GM15510 (cell line): ENCODE data around the gene CCT8L2.
"Not testable (repeated sequence)": the region's sequence is repeated elsewhere in the genome, so short reads cannot be mapped to it uniquely, and the experiment has no call there.

ENCODE experiments used
- POLR2A ChIP-seq: IDR thresholded peaks from 3 replicates; pipeline ENCODE4 v1.6.1; 2011; ENCODE audit warnings: borderline replicate concordance; ENCODE audit not compliant: insufficient read length; ENCODE audit errors: extremely low read depth

CCT8L2 gene, protein sequence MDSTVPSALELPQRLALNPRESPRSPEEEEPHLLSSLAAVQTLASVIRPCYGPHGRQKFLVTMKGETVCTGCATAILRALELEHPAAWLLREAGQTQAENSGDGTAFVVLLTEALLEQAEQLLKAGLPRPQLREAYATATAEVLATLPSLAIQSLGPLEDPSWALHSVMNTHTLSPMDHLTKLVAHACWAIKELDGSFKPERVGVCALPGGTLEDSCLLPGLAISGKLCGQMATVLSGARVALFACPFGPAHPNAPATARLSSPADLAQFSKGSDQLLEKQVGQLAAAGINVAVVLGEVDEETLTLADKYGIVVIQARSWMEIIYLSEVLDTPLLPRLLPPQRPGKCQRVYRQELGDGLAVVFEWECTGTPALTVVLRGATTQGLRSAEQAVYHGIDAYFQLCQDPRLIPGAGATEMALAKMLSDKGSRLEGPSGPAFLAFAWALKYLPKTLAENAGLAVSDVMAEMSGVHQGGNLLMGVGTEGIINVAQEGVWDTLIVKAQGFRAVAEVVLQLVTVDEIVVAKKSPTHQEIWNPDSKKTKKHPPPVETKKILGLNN

DNA sequence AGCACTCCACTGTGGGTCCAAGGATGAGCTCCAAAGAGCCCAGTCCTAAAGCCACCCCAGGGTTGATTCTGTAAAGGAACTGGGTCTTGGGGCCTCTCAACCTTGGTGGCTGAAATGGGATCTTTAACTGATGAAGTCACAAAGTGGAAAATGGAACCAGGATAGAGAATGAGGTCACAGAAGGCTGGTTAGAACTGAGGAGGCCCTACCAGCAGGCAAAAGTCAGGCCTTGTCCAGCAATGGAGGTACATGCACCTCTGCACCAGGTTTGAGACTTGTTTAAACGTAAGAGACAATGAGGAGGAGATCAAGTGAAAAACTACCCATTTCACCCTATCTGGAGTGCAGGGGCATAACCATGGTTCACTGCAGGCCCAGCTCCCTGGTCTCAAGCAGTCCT lies at the start of gene CCT8L2:
CCT8L2 (minus strand) TSS at position 101 of the 400 bp plus-strand sequence. CDS start 260 bp downstream, outside the sequence.
- not testable (repeated sequence) for TF ChIP-seq POLR2A

DNA sequence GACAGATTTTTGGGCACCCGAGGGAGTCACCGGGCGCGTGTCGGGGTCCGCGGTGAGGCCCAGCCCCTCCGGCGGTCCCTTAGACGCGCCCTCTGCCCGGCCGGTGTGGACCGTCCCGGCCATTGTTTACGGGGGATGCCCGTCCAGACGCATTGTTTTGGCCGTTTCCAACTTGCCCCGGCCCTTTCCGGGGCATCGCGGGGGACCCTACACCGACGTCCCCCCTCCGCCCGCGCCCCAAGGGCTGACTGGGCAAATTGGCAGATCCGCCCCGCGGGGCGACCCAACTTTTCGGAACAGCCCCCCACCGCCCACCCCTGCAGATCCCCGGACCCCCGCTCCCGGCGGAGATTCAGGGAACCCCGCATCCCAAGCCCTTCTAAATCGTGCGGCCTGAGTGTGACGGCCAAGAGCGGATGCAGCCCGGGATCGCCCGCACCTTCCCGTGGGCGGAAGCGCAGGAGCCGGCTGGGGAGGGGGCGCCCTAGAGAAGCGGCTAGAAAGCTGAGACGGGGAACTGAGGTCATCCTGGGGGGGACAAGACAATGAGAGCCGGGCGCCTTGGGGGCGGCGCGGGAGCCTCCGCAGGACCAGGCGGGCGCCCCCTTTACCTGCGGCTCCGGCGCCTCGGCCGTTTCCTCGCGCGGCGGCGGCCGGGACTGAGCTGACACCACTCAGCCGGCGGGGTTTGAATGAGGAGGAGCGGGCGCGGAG lies 17.1 kb upstream of the CCT8L2 start:
- TF ChIP-seq POLR2A: no peak

DNA sequence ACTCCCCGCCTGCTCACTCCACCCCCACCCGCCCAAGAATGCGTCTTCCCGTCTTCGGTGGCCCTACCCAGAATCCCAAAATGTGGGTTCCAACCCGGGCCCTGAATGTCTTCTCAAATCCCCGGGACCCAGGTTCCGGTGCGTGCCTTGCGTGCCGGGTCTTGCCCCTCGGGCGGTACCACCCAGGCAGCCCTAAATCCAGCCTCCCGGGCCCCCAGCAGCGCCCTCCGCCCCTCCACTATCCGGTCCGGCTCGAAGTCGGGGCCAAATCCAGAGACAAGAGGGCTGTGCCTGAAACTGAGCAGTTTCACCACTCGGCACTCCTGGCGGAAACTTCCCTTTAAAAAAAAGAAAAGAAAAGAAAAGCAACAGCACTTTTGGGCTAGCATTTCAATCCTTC lies 16.3 kb upstream of the CCT8L2 start:
- TF ChIP-seq POLR2A: no peak

DNA sequence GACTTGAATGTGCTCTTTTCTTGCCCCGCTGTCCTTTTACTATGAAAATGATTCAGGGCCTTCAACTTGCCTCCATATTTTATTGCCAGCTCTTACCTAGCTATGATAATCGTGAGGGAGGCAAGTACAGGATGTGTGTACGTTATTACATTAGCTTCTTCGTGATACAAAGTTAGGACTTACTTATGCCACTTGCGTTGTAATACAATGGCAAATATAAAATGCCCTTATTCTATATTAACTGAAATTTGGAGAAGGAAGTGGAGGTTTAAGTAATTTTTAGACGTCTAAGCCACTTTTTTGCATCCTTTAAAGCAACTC lies 10.8 kb upstream of the CCT8L2 start:
- no peak for TF ChIP-seq POLR2A

DNA sequence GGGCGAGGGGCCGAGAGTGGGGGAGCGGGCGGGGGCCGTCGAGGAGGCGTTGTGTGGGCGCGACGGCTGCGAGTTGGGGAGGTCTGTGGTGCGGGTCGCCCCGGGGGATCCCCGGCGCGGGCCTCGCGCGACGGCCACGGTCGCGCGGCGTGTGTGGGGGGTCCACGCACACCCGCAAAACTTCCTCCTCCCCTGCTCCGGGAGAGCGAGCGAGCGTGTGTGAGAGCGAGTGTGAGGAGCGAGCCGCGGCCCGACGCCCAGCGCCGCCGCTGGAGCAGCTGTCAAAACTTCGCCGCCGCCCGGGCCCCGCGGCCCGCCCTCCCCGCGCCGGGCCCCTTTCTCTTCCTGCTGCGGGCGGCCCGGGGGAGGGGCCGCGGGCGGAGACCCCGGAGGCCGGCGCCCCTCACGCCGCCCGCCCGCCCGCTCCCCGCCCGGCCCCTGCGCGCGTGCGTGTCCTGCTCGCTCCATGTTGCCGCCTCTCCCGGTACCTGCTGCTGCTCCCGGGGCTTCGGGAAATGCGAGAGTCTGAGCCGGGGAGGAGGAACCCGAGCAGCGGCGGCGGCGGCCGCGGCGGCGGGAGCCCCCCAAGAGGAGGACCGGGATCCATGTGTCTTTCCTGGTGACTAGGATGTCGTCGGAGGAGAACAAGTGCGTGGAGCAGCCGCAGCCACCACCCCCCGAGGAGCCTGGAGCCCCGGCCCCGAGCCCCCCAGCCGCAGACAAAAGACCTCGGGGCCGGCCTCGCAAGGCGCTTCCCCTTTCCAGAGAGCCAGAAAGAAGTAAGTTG lies 9.0 kb upstream of the CCT8L2 start:
- TF ChIP-seq POLR2A: no peak

DNA sequence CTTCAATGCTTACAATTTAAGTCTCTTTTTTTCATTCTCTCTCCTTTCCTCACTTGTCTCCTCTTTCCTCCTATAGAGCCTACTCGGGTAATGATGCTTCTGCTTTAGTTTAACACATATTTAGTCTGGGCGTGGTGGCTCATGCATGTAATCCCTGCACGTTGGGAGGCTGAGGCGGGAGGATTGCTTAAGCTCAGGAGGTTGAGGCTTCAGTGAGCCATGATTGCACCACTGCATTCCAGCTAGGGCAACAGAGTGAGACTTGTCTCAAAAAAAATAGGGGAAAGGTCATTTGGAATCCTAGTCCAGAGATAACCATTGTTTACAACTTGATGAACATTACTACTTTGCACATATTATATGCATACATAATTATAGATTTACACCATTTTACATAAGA lies 1.4 kb upstream of the CCT8L2 start:
- no peak for TF ChIP-seq POLR2A

DNA sequence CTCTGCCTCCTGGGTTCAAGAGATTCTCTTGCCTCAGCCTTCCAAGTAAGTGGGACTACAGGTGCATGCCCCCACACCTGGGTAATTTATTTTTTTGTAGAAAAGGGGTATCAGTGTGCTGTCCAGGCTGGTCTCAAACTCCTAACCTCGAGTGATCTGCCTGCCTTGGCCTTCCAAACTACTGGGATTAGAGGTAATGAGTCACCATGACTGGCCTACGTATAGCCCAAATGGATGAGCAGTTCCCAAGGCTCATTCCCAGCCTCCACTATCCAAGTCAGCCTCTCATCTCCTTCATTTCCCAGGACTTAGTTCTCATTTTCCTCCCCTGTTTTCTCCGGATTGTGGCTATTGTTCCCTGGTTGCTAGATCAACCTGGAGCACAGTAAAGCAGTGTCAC lies 5.6 kb downstream of the CCT8L2 start:
- TF ChIP-seq POLR2A: no peak

DNA sequence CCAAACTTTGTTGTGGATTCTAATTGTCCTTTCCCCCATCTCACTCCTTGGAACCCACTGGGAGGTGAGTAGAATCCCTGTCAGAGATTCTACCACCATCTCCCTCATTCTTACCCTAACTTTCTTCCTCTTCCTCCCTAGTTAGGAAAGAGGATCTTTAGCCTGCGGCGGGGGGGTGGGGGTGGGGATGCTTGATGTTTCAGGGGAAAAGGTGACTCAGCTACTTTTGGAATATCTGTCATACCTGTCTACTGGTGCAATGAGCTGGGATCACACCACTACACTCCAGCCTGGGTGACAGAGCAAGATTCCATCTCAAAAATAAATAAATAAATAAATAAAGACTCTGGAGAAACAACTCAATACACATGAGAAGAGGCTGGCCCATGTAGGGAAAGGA lies 6.4 kb downstream of the CCT8L2 start:
- TF ChIP-seq POLR2A: no peak

DNA sequence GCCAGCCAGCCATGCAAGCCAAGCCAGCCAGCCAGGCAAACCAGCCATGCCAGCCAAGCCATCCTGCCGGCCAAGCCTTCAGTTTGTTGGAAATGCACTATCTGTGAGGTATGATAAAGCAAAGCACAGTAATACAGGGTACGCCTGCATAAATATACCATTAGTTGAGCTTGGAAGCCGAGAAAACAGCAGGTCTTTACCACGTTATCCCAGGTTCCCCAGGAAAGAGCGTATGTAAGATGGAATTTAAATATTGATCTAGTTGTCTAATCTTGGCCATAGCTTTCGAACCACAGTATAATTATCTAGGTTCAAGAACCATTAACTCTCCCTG lies 24.2 kb downstream of the CCT8L2 start:
- no peak for TF ChIP-seq POLR2A

DNA sequence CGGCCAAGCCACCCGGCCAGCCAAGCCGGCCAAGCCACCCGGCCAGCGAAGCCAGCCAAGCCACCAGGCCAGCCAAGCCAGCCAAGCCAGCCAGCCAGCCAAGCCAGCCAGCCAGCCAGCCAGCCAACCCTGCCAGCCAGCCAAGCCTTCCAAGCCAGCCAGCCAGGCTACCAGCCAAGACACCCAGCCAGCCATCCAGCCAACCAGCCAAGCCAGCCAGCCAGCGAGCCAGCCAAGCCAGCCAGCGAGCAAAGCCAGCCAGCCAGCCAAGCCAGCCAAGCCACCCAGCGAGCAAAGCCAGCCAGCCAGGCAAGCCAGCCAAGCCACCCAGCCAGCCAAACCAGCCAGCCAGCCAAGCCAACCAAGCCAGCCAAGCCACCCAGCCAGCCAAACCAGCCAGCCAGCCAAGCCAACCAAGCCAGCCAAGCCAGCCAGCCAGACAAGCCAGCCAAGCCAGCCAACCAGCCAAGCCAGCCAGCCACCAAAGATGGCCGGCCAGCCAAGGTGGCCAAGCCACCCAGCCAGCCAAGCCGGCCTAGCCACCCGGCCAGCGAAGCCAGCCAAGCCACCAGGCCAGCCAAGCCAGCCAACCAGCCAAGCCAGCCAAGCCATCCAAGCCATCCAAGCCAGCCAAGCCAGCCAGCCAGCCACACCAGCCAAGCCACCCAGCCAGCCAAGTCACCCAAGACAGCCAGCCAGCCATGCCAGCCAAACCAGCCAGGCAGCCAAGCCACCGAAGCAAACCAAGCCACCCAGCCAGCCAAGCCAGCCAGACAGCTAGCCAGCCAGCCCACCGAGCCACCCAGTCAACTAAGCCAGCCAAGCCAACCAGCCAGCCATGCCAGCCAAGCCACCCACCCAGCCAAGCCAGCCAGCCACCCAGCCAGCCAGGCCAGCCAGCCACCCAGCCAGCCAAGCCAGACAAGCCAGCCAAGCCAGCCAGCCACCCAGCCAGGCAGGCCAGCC lies 28.8 kb downstream of the CCT8L2 start:
- no peak for TF ChIP-seq POLR2A

DNA sequence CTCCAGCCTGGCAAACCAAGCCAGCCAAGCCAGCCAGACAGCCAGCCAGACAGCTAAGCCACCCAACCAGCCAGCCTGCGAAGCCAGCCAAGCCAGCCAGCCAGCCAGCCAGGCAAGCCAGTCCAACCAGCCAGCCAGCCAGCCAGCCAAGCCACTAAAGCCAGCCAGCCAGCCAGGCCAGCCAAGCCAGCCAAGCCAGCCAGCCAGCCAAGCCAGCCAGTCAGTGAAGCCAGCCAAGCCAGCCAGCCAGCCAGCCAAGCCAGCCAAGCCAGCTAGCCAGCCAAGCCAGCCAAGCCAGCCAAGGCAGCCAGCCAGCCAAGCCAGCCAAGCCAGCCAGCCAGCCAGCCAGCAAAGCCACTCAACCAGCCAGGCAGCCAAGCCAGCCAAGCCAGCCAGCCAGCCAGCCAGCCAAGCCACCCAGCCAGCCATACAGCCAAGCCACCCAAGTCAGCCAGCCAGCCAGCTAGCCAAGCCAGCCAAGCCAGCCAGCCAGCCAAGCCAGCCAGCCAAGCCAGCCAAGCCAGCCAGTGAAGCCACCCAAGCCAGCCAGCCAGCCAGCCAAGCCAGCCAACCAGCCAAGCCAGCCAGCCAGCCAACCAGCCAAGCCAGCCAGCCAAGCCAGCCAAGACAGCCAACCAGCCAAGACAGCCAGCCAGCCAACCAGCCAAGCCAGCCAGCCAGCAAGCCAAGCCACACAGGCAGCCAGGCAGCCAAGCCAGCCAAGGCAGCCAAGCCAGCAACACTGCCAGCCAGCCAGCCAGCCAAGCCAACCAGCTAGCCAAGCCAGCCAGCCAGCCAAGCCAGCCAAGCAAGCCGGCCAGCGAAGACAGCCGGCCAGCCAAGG lies 29.7 kb downstream of the CCT8L2 start:
- no peak for TF ChIP-seq POLR2A

DNA sequence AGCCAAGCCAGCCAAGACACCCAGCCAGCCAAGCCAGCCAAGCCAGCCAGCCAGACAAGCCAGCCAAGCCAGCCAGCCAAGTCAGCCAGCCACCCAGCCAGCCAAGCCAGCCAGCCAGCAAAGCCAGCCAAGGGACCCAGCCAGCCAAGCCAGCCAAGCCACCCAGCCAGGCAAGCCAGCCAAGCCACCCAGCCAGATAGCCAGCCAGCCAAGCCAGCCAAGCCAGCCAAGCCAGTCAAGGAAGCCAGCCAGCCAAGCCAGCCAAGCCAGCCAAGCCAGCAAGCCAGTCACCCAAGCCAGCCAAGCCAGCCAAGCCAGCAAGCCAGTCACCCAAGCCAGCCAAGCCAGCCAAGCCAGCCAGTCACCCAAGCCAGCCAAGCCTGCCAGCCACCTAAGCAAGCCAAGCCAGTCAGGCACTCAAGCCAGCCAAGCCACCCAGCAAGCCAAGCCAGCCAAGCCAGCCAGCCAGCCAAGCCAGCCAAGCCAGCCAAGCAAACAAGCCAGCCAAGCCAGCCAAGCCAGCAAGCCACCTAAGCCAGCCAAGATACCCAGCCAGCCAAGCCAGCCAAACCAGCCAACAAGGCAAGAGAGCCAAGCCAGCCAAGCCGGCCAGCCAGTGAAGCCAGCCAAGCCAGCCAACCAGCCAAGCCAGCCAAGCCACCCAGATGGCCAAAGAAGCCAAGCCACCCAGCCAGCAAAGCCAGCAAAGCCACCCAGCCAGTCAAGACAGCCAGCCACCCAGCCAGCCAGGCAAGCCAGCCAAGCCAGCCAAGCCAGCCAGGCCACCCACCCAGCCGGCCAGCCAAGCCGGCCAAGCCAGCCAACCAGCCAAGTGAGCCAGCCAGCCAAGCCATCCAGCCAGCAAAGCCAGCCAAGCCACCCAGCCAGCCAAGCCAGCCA lies 33.3 kb downstream of the CCT8L2 start:
- TF ChIP-seq POLR2A: no peak
